ENCODE data around the gene SRSF5.
A peak's percentile ranks its signal among the peaks of the same experiment; 100 is the strongest.
"Not testable (repeated sequence)": the region's sequence is repeated elsewhere in the genome, so short reads cannot be mapped to it uniquely, and the experiment has no call there.

The SRSF5 gene

GRCh38 chr14:69811227-69811867 is 44.4 kb downstream of the SRSF5 start:
- DNase-seq = no peak

GRCh38 chr14:69811868-69812252 is 44.9 kb downstream of the SRSF5 start:
- DNase-seq = no peak

GRCh38 chr14:69812711-69813110 is 45.8 kb downstream of the SRSF5 start:
- DNase-seq = no peak

GRCh38 chr14:69813346-69813745 is 46.4 kb downstream of the SRSF5 start:
- not testable (repeated sequence) for DNase-seq

GRCh38 chr14:69814397-69814796 is 47.5 kb downstream of the SRSF5 start:
- DNase-seq = no peak

GRCh38 chr14:69815556-69815955 is 48.6 kb downstream of the SRSF5 start:
- no peak for DNase-seq

- no peak for DNase-seq
Measured at GRCh38 chr14:69816216-69816615, 49.3 kb downstream of the SRSF5 start.

GRCh38 chr14:69818758-69819191 is 51.8 kb downstream of the SRSF5 start:
- DNase-seq = peak; percentile 87

GRCh38 chr14:69819607-69820006 is 52.7 kb downstream of the SRSF5 start:
- DNase-seq = no peak

- no peak for DNase-seq
Measured at GRCh38 chr14:69820991-69821390, 54.0 kb downstream of the SRSF5 start.
